IPS-NIHi7 (cell line): ENCODE data around the gene POLR2A.

Experiments used
- DNase-seq: peaks from one replicate; pipeline ENCODE4 v3.0.0; 2012; ENCODE audit warnings: mixed read lengths; ENCODE audit errors: extremely low spot score

POLR2A gene

GRCh38 chr17:7484067-7484918 is at the start of gene POLR2A:
Gene POLR2A (plus strand): TSS chr17:7484366.
- DNase-seq: peak; percentile 98

- DNase-seq: peak; percentile 55
Measured at GRCh38 chr17:7435676-7436555, 48.2 kb upstream of the POLR2A start.

GRCh38 chr17:7436556-7437368 is 47.4 kb upstream of the POLR2A start:
- peak; percentile 76 for DNase-seq

GRCh38 chr17:7437369-7437863 is 46.8 kb upstream of the POLR2A start:
- DNase-seq: no peak

GRCh38 chr17:7437950-7438614 is 46.1 kb upstream of the POLR2A start:
- peak; percentile 55 for DNase-seq

GRCh38 chr17:7438656-7439460 is 45.3 kb upstream of the POLR2A start:
- no peak for DNase-seq

GRCh38 chr17:7439462-7440112 is 44.6 kb upstream of the POLR2A start, which contains the start of gene FGF11:
Gene FGF11 (plus strand): TSS chr17:7439512. CDS start chr17:7439621, 109 bp downstream.
- DNase-seq: no peak

GRCh38 chr17:7440113-7440833 is 43.9 kb upstream of the POLR2A start:
- peak; percentile 67 for DNase-seq

GRCh38 chr17:7440834-7441195 is 43.4 kb upstream of the POLR2A start:
- DNase-seq: no peak

- no peak for DNase-seq
Measured at GRCh38 chr17:7441266-7441665, 42.9 kb upstream of the POLR2A start.

GRCh38 chr17:7442142-7442541 is 42.0 kb upstream of the POLR2A start:
- no peak for DNase-seq

GRCh38 chr17:7443499-7444485 is 40.4 kb upstream of the POLR2A start:
- DNase-seq: no peak

- peak; percentile 92 for DNase-seq
Measured at GRCh38 chr17:7444682-7445618, 39.2 kb upstream of the POLR2A start, which contains the start of gene CHRNB1. Gene CHRNB1 (plus strand): TSS chr17:7445061. CDS start chr17:7445128, 67 bp downstream.

GRCh38 chr17:7445619-7445968 is 38.6 kb upstream of the POLR2A start:
- peak; percentile 91 for DNase-seq

- DNase-seq: no peak
Measured at GRCh38 chr17:7448461-7448860, 35.7 kb upstream of the POLR2A start.

GRCh38 chr17:7459961-7460545 is 24.1 kb upstream of the POLR2A start:
- DNase-seq: no peak
